Measurements from ENCODE around the gene INTS11. TPM values are rescaled to one million over a fixed set of nuclear protein-coding genes. Genes with fewer than 3 reads are reported as not detected.

The INTS11 gene
- total RNA-seq, 1 experiment from 2014 or later, result 254 TPM

- intact Hi-C loops (cut with micrococcal nuclease), result loop anchor here (2.0 kb wide), 1 partner anchor 14 kb away; no protein-coding TSS in a partner anchor
- POLR2A ChIA-PET (ENCODE audit: unreplicated experiment), result no interaction called here
- CTCF ChIA-PET, result no interaction called here
- H3K36me3 ChIP-seq (ENCODE audit: low read depth, low read length), result peaks cover 4% of the 10 kb centered on the region; the same call in 1 of the 2 replicates
- H3K27ac ChIP-seq (ENCODE audit: low read length), result peak overlapping the region; percentile 68
- no TSS peak for BruUV-seq (replicated peaks)
- TF ChIP-seq EZH2 (IDR thresholded peaks at IDR 0.05; ENCODE audit: low read length, unreplicated experiment) (no peak), EZH2phosphoT487 (IDR thresholded peaks at IDR 0.05; ENCODE audit: borderline replicate concordance, low read length) (no peak), CTCF (conservative IDR thresholded peaks at IDR 0.05; ENCODE audit: low read depth, low read length) (no peak)
- H2AFZ ChIP-seq (ENCODE audit: low read length), result no peak overlapping the region
- H3K27me3 ChIP-seq (ENCODE audit: low read length), result no peaks in the 10 kb centered on the region
- no peaks in the 10 kb centered on the region for H4K20me1 ChIP-seq (ENCODE audit: low read length)
- 0 out of 2 replicates have a peak overlapping the region, but pooled peaks have one; percentile 11 for H3K9ac ChIP-seq (ENCODE audit: low read length)
- no peaks in the 10 kb centered on the region for H3K9me2 ChIP-seq (replicated peaks; ENCODE audit: low read length)
- H3K79me2 ChIP-seq (ENCODE audit: low read length), result peaks cover 18% of the 10 kb centered on the region
- ATAC-seq, result peak; percentile 5
- H3K9me3 ChIP-seq (ENCODE audit: low read length), result no peaks in the 10 kb centered on the region
- H3K4me2 ChIP-seq (ENCODE audit: low read length), result peak overlapping the region; percentile 54
- no peaks in the 10 kb centered on the region for H3F3A ChIP-seq (ENCODE audit: low read length, unreplicated experiment)
- peaks cover 47% of the 10 kb centered on the region for H3K4me1 ChIP-seq (ENCODE audit: insufficient read depth, low read length)
- DNase-seq, result no peak
- H3K4me3 ChIP-seq (ENCODE audit: low read length), result no peak overlapping the region
Observed at GRCh38 chr1:1330366-1331067, 6.1 kb upstream of the INTS11 start.

GRCh38 chr1:1329304-1330210 is 5.1 kb upstream of the INTS11 start:
- CTCF ChIA-PET, result no interaction called here
- intact Hi-C loops (cut with micrococcal nuclease), result loop anchor here (2.0 kb wide), 1 partner anchor 15 kb away; no protein-coding TSS in a partner anchor
- TF ChIP-seq CTCF (conservative IDR thresholded peaks at IDR 0.05; ENCODE audit: low read depth, low read length) (no peak), EZH2 (IDR thresholded peaks at IDR 0.05; ENCODE audit: low read length, unreplicated experiment) (no peak), EZH2phosphoT487 (IDR thresholded peaks at IDR 0.05; ENCODE audit: borderline replicate concordance, low read length) (no peak)

More at GRCh38 chr1:1329304-1330210, 5.1 kb upstream of the INTS11 start:
- no peaks in the 10 kb centered on the region for H3F3A ChIP-seq (ENCODE audit: low read length, unreplicated experiment)
- ATAC-seq (no peak), DNase-seq (peak; percentile 37)
- no peak overlapping the region for H3K4me2 ChIP-seq (ENCODE audit: low read length)
- H3K9me2 ChIP-seq (replicated peaks; ENCODE audit: low read length), result no peaks in the 10 kb centered on the region
- H4K20me1 ChIP-seq (ENCODE audit: low read length), result no peaks in the 10 kb centered on the region
- POLR2A ChIA-PET (ENCODE audit: unreplicated experiment), result no interaction called here
- H3K36me3 ChIP-seq (ENCODE audit: low read depth, low read length), result peaks cover 3% of the 10 kb centered on the region; the same call in 1 of the 2 replicates
- peaks cover 47% of the 10 kb centered on the region for H3K4me1 ChIP-seq (ENCODE audit: insufficient read depth, low read length)
- H3K27me3 ChIP-seq (ENCODE audit: low read length), result no peaks in the 10 kb centered on the region
- peaks cover 26% of the 10 kb centered on the region for H3K79me2 ChIP-seq (ENCODE audit: low read length)
- H3K9ac ChIP-seq (ENCODE audit: low read length), result no peak overlapping the region
- H3K27ac ChIP-seq (ENCODE audit: low read length), result no peak overlapping the region
- H3K9me3 ChIP-seq (ENCODE audit: low read length), result no peaks in the 10 kb centered on the region
- no peak overlapping the region for H2AFZ ChIP-seq (ENCODE audit: low read length)
- no TSS peak for BruUV-seq (replicated peaks)
- no peak overlapping the region for H3K4me3 ChIP-seq (ENCODE audit: low read length)

Measured in PC-3 (cell line).